Calu3 (cell line): Measurements from ENCODE around the gene SORBS2. TPM values are rescaled to one million over a fixed set of nuclear protein-coding genes. Genes with fewer than 3 reads are reported as not detected.
"Not testable (repeated sequence)": the region's sequence is repeated elsewhere in the genome, so short reads cannot be mapped to it uniquely, and the experiment has no call there.

Experiments
- Bru-seq: library from RNA; stranded (reverse); fragments of 400-500 nt; gene quantifications from one replicate; lab custom pipeline; 2021; lab: Mats Ljungman, UMichigan
- BruChase-seq, 2 experiments: library from RNA; stranded (reverse); fragments of 400-500 nt; gene quantifications; one replicate each; lab custom pipeline; 2021; lab: Mats Ljungman, UMichigan
- BruUV-seq: library from RNA; stranded (reverse); fragments of 400-500 nt; replicated peaks from 2 replicates; lab custom pipeline; 2021; lab: Mats Ljungman, UMichigan
- CTCF ChIA-PET: fragments of 300-600 bp; sonication (Branson Sonifier 250); formaldehyde crosslinking; loops from one replicate; lab custom pipeline; 2022; ENCODE audit warnings: antibody characterized with exemption; lab: Charles Lee
- DNase-seq: peaks from one replicate; pipeline ENCODE4 v3.0.0; 2022
- H3K27ac Mint-ChIP-seq: one replicate; pipeline ENCODE4 v1.8.0; 2022; ENCODE audit warnings: mixed read lengths; ENCODE audit not compliant: unreplicated experiment
- H3K27me3 Mint-ChIP-seq: one replicate; pipeline ENCODE4 v1.8.0; 2022; ENCODE audit warnings: mixed read lengths; ENCODE audit not compliant: unreplicated experiment
- H3K36me3 Mint-ChIP-seq: one replicate; pipeline ENCODE4 v1.8.0; 2022; ENCODE audit warnings: mild to moderate bottlenecking, moderate library complexity, mixed read lengths; ENCODE audit not compliant: insufficient read depth, unreplicated experiment
- H3K4me1 Mint-ChIP-seq: one replicate; pipeline ENCODE4 v1.8.0; 2022; ENCODE audit warnings: mild to moderate bottlenecking, low read depth, mixed read lengths; ENCODE audit not compliant: unreplicated experiment
- H3K4me3 Mint-ChIP-seq: one replicate; pipeline ENCODE4 v1.8.0; 2022; ENCODE audit warnings: mild to moderate bottlenecking, low read depth, moderate library complexity, mixed read lengths; ENCODE audit not compliant: unreplicated experiment
- H3K9me3 Mint-ChIP-seq: one replicate; pipeline ENCODE4 v1.8.0; 2022; ENCODE audit warnings: low read depth, mixed read lengths; ENCODE audit not compliant: unreplicated experiment
- intact Hi-C: fragments of 100-400 bp; cut with micrococcal nuclease; formaldehyde crosslinking; loops from one replicate; pipeline ENCODE4 v1.10.0; 2022; ENCODE audit not compliant: unreplicated experiment
- long read RNA-seq: library from polyadenylated mRNA; stranded (forward); transcript quantifications from one replicate; pipeline ENCODE4 v2.0.0, GENCODE V29; 2022
- total RNA-seq: library from RNA; stranded (reverse); gene quantifications from 2 replicates; pipeline ENCODE4 v1.2.3, GENCODE V29; 2022
- TF ChIP-seq, protein P1 (sequence below): fragments of 200-600 bp; IDR thresholded peaks from one replicate; pipeline ENCODE4 v1.8.0; 2022; ENCODE audit warnings: antibody characterized with exemption; ENCODE audit not compliant: unreplicated experiment

The SORBS2 gene, protein sequence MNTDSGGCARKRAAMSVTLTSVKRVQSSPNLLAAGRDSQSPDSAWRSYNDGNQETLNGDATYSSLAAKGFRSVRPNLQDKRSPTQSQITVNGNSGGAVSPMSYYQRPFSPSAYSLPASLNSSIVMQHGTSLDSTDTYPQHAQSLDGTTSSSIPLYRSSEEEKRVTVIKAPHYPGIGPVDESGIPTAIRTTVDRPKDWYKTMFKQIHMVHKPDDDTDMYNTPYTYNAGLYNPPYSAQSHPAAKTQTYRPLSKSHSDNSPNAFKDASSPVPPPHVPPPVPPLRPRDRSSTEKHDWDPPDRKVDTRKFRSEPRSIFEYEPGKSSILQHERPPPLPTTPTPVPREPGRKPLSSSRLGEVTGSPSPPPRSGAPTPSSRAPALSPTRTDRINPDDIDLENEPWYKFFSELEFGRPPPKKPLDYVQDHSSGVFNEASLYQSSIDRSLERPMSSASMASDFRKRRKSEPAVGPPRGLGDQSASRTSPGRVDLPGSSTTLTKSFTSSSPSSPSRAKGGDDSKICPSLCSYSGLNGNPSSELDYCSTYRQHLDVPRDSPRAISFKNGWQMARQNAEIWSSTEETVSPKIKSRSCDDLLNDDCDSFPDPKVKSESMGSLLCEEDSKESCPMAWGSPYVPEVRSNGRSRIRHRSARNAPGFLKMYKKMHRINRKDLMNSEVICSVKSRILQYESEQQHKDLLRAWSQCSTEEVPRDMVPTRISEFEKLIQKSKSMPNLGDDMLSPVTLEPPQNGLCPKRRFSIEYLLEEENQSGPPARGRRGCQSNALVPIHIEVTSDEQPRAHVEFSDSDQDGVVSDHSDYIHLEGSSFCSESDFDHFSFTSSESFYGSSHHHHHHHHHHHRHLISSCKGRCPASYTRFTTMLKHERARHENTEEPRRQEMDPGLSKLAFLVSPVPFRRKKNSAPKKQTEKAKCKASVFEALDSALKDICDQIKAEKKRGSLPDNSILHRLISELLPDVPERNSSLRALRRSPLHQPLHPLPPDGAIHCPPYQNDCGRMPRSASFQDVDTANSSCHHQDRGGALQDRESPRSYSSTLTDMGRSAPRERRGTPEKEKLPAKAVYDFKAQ (N-terminal part only)
- total RNA-seq (37.2 and 52.8 TPM in 2 replicates), Bru-seq, nascent RNA (percentile 62 among the genes with signal in this experiment), BruChase-seq, experiment 1, labeled RNA remaining after a 6-hour chase (percentile 54 among the genes with signal in this experiment), BruChase-seq, experiment 2, labeled RNA remaining after a 2-hour chase (percentile 52 among the genes with signal in this experiment)
- long read RNA-seq, full-length matches to known transcripts = 4 of 27 reads
- long read RNA-seq, partial matches to known transcripts = 4 of 27 reads
- long read RNA-seq, other reads (novel, unspliced or antisense) = 19 of 27 reads

DNA sequence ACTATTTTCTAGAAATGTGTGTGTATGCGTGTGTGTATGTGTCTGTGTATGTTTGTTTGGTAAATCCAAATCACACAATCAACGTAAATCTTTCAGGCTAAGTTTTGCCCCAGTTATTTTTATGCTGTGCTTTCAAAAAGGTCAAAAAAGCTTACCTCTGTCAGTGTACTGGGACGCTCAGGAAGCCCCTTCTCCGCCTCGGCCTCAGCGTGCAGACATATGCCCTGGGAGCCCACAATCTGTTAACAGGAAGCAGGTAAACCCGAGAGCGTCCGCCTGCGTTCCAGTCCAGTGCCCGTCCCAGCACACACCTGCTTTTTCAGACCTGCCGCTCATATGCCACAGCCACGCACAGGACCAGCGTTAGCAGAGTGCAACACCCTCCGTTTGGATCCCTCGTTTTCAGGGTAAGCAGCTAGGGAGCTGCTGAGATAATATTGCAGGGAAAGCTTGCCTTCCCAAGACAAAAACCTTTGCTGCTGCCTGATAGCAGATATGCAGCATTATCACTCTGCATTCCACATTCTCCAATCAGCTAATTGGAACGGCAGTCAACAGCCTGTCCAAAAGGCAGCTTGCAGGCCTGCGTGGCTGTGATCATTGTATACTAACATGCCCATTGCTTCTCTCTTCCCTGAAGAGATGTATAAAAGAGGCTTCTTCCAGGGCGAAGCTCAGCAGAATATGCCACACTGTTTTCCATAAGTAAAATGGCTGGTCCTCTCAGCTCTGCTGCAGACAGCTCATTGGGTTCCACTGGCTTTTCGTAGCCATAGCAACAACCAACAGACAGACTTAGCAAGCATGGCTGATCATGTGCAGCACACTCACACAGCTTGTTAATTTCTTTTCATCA lies at the start of gene SORBS2:
SORBS2 (minus strand) TSS at position 686 of the 856 bp plus-strand sequence. CDS start 121,623 bp downstream, outside the sequence.
- peak; percentile 48 for DNase-seq
- H3K36me3 Mint-ChIP-seq = peaks cover 28% of the 10 kb centered on the region
- H3K4me1 Mint-ChIP-seq = peaks cover 16% of the 10 kb centered on the region
- intact Hi-C loops = loop anchor here (5.0 to 10.0 kb wide), 3 partner anchors 56 to 213 kb away; no protein-coding TSS in a partner anchor
- no peaks in the 10 kb centered on the region for H3K27me3 Mint-ChIP-seq
- TF ChIP-seq, protein P1, sequence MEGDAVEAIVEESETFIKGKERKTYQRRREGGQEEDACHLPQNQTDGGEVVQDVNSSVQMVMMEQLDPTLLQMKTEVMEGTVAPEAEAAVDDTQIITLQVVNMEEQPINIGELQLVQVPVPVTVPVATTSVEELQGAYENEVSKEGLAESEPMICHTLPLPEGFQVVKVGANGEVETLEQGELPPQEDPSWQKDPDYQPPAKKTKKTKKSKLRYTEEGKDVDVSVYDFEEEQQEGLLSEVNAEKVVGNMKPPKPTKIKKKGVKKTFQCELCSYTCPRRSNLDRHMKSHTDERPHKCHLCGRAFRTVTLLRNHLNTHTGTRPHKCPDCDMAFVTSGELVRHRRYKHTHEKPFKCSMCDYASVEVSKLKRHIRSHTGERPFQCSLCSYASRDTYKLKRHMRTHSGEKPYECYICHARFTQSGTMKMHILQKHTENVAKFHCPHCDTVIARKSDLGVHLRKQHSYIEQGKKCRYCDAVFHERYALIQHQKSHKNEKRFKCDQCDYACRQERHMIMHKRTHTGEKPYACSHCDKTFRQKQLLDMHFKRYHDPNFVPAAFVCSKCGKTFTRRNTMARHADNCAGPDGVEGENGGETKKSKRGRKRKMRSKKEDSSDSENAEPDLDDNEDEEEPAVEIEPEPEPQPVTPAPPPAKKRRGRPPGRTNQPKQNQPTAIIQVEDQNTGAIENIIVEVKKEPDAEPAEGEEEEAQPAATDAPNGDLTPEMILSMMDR = no peak
- H3K4me3 Mint-ChIP-seq = peak within 1 kb of the TSS; percentile 80
- no peaks in the 10 kb centered on the region for H3K9me3 Mint-ChIP-seq
- no TSS peak for BruUV-seq
- CTCF ChIA-PET = no interaction called here
- H3K27ac Mint-ChIP-seq = peak within 1 kb of the TSS; percentile 88

DNA sequence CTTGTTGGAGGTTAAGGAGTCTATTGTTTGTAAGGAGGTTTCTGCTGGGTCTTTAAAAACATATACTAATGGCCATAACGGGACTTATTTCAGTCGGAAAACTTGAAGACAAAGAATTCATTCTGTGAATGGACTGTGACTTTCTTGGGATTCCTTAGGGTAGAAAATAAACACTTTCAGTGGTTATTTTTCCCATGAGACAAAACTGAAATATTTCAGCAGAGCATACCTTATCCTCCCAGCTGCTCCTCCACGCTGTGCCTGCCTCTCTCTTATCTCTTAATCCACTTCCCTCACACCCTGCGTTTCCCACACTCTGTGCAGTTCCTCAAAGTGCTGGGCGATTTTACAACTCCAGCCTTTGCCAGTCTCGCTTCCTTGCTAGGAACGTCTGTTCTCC lies 47.1 kb upstream of the SORBS2 start:
- DNase-seq = no peak
- TF ChIP-seq, protein P1 = no peak
- H3K27me3 Mint-ChIP-seq = no peaks in the 10 kb centered on the region
- no peak overlapping the region for H3K4me3 Mint-ChIP-seq
- H3K4me1 Mint-ChIP-seq = peaks cover 48% of the 10 kb centered on the region
- peak overlapping the region; percentile 31 for H3K27ac Mint-ChIP-seq
- no peaks in the 10 kb centered on the region for H3K36me3 Mint-ChIP-seq
- no TSS peak for BruUV-seq
- intact Hi-C loops = no loop called here
- CTCF ChIA-PET = no interaction called here
- no peaks in the 10 kb centered on the region for H3K9me3 Mint-ChIP-seq

DNA sequence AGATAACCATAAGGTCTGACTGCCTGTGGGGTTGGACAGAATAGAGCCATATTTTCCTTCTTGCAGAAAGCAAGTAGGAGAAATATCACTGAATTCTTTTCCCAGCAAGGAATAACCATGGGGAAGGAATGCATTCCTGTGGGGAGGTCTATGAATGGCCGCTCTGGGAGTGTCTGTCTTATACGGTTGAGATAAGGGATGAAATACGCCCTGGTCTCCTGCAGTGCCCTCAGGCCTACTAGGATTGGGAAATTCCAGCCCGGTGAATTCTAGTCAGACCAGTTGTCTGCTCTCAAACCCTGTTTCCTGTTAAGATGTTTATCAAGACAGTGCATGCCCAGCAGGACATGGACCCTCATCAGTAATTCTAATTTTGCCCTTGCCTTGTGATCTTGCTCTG lies 45.6 kb upstream of the SORBS2 start:
- CTCF ChIA-PET = interaction anchor here (0.9 kb wide), 1 partner anchor 27 kb away, joined by 3 read pairs; no protein-coding TSS in a partner anchor
- H3K27ac Mint-ChIP-seq, H3K4me3 Mint-ChIP-seq, DNase-seq, BruUV-seq, intact Hi-C loops, H3K9me3 Mint-ChIP-seq, H3K36me3 Mint-ChIP-seq, H3K27me3 Mint-ChIP-seq: not testable (repeated sequence)
- peaks cover 39% of the 10 kb centered on the region for H3K4me1 Mint-ChIP-seq

DNA sequence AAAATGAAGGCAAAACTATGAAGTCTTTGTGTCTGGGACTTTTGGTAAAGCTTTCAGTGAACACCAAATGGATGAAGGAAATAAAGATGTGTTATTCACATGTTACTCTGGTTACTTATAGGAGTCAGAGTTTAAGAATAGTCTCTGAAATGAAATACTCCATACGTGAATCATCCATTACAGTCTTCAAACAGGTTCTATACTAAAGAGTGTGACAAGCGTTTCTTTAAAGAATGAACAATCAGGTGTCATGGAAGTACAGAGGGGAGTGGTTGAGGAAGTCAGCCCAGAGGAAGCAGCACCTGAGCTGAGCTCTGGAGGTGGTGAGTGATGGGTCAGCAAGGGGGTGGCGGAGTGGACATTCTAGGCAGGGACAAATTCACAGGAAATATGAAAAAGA lies 41.8 kb upstream of the SORBS2 start:
- no peak for DNase-seq

More for the DNA sequence above, 41.8 kb upstream of the SORBS2 start:
- intact Hi-C loops = no loop called here
- Mint-ChIP-seq H3K4me1 (peaks cover 20% of the 10 kb centered on the region), H3K4me3 (no peak overlapping the region), H3K9me3 (no peaks in the 10 kb centered on the region), H3K27me3 (no peaks in the 10 kb centered on the region), H3K27ac (no peak overlapping the region), H3K36me3 (no peaks in the 10 kb centered on the region)
- CTCF ChIA-PET = interaction anchor here (1.1 kb wide), 1 partner anchor 15 kb away, joined by 3 read pairs; no protein-coding TSS in a partner anchor
- TF ChIP-seq, protein P1 = no peak
- BruUV-seq = no TSS peak
